Measurements from ENCODE around the gene TFB2M.
A peak's percentile ranks its signal among the peaks of the same experiment; 100 is the strongest.
"Not testable (repeated sequence)": the region's sequence is repeated elsewhere in the genome, so short reads cannot be mapped to it uniquely, and the experiment has no call there.

The TFB2M gene

DNA sequence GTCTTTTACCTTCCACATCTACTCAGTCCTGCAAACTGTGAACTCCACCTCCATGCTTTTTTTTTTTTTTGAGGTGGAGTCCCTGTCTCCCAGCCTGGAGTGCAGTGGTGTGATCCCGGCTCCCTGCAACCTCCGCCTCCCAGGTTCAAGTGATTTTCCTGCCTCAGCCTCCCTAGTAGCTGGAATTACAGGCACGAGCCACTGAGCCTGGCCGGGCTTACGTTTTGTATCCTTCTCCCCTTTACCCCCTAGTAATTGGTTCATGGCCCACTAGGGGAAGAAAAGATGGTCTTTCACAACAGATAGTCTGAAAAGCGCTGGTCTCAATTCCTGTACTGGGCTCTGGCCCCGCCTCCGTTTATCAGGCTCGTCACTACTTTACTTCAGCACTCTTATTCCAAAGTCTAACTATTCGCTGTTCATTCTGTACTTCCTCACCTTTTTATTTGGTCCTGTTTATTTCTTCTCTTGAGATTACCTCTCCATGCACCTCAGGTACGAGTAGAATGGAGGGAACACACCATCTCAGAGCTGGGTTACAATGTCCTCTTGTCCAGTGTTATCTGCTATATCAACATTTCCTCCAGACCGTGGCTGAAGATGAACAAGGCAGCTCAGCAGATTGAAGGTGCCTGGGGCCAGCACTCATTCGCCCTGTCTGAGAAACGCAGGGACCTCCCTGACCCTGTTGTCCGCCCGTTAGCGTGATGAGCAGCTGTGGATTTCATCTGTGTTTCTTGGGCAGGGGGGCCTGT is 16.4 kb upstream of the TFB2M start:
- DNase-seq = peak; percentile 59

DNA sequence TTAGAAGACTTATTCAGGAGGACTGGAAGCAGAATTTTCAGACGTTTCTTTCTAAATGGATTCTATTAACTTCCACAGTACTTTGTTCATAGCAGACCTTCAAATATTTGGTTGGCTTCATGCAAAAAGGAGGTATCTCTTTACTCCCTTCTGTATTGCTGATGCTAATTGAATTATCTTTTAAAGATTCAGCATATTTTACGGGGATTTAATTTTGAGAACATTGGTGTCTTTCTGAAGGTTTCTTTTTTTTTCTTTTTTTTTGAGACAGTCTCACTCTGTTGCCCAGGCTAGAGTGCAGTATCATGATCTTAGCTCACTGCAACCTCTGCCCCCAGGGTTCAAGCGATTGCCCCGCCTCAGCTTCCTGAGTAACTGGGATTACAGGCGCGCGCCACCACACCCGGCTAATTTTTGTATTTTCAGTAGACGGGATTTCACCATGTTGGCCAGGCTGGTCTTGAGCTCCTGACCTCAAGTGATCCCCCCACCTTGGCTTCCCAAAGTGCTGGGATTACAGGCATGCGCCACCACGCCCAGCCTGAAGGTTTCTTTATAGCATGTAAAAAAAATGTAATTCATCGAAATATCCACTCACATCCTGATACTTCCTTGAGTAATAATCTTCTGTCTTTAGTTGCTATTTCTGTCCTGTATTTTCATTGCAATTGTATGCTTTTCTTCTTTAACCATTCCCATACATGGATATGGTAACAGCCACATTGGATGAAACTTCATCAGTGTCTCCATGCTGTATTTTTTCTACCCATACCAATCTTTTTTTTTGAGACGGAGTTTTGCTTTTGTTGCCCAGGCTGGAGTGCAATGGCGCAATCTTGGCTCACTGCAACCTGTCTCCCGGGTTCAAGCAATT is 14.7 kb upstream of the TFB2M start:
- DNase-seq = no peak

DNA sequence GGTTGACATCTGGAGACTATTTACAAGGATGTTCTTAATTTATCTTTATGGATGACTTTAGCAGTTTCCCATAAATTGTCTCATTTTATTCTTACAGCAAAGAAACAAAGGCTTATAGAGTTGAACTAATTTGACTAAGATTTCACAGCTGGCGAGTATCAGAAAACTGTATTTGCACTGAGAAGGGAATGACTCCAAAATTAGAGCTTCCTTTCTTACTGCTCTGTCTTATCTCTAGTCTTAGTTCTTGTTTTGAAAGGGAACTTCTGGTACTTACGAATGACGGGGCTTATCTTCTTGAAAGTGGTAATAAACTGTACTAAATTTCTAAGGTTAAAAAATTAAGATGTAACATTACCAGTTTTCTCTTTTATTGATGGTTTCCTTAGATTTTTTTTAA is 13.8 kb upstream of the TFB2M start:
- DNase-seq = no peak

DNA sequence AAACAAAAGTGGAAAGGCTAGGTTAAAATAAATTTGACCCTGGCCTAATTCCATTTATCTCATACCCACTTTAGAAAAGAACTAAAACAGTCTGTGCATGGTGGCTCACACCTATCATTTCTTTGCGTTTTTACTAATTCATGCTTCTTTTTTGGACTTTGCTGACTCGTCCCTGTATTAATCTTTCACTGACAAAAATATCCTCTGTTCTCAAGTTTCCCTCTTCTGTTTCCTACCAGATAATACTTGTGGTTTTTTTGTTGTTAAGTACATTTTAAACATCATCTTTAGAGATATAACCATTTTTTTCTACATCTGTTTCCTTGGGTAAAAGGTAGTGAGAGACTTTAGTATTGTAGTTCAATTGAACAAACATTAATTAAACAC is 11.7 kb upstream of the TFB2M start:
- DNase-seq = no peak

DNA sequence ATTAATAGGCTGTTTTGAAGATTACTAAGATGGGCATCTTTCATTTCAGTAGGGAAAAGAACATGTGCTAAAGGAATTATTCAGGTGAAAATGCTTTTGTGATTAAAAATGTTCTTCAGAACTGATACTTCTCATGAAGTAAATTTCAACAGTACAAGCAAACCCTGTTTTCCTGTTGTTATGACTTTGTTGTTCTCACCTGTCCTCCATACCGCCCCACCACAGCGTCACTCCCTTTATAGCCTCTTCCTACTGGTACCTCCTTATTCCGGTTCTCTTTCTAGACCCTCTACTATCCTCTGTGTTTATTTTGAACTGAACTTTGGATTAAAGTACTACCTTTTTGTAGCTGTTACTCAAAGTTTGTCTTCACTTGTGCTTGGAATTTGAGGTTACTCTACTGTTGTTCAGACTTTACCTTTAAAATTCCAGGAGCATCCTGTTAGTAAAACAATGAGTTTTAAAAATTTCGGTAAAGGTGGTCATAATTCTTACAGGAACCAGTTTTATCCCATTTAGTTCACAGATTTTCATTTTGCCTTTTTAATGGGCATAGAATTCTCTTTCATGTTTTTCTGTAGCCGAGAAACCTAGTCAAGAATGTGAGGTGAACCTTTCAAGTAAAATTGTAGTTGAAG is 11.1 kb upstream of the TFB2M start:
- DNase-seq = no peak

DNA sequence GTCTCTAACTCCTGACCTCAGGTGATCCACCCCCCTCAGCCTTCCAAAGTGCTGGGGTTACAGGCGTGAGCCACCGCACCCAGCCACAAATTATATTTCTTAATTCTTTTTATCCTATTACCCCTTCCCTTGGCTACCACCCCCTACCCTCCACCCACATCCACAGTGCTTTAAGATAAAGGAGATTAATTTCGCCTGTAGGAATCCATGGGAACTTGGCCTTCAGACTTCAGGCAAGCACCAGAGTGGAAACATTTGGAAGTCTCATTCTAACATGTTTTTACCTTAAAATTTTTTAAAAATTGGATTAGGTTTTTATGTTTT is 10.6 kb upstream of the TFB2M start:
- DNase-seq = no peak

DNA sequence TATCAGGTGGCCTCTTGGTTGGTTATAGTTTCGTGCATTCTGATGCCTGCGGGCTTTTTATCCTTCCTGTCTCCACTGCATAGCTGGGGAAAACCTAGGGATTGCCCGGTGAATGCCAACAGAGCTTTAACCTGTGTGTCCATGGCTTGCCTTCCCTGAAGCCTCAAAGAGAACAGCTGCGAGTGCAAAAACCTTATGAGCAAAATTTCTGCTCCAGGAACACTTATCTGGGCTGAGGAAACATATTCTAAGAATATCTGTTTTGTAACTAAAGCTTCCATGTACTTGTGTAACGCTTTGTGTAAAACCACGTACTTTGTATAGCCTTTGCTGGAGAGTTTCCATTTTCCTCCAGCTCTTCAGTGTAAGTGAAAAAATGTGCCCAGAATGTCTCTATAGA is 7.4 kb upstream of the TFB2M start:
- no peak for DNase-seq

DNA sequence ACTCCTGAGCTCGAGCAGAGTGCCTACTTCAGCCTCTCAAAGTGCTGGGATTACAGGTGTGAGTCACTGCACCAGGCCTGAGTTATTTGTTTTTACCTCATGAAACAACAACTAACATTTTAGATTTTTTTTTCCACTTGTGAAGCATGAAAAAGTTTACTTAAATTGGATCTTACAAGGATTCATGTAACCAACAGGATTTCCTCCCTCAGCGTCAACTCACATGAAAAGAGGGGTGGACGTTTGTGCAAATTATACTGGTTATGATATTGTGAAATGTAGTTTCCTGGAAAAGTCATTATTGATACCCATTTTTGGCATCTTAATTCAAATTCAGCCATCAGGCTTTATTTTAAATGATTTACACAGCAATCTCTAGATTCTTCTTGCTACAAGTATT is 6.7 kb upstream of the TFB2M start:
- DNase-seq = no peak

DNA sequence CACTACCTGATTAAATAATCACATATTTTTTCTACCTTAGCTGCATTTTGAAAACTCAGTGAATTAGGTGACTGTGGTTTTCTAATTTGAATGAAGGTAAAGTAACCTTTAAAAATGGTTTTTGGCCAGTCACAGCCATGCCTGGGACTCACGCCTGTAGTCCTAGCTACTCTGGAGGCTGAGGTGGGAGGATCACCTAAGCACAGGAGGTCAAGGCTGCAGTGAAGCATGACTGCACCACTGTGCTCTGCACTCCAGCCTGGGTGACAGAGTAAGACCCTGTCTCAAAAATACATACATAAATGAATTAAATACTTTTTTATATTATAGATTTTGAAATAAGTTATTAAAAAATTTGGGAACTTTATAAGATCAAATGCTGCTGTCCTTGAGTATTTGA is 5.9 kb upstream of the TFB2M start:
- DNase-seq = no peak

DNA sequence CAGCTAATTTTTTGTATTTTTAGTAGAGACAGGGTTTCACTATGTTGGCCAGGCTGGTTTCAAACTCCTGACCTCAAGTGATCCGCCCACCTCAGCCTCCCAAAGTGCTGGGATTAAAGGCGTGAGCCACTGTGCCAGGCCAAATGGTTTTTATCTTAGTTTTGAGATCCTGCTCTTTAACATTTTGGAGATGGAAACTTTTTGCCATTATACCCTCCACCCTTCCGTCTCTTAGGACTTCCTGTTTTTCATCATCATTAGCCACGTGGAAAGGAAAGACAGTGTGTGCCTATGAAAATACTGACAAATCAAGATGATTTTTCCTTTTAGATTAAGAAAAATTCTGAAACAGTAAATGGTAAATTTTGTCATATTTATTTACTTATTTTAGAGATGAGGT is 5.2 kb upstream of the TFB2M start:
- not testable (repeated sequence) for DNase-seq

DNA sequence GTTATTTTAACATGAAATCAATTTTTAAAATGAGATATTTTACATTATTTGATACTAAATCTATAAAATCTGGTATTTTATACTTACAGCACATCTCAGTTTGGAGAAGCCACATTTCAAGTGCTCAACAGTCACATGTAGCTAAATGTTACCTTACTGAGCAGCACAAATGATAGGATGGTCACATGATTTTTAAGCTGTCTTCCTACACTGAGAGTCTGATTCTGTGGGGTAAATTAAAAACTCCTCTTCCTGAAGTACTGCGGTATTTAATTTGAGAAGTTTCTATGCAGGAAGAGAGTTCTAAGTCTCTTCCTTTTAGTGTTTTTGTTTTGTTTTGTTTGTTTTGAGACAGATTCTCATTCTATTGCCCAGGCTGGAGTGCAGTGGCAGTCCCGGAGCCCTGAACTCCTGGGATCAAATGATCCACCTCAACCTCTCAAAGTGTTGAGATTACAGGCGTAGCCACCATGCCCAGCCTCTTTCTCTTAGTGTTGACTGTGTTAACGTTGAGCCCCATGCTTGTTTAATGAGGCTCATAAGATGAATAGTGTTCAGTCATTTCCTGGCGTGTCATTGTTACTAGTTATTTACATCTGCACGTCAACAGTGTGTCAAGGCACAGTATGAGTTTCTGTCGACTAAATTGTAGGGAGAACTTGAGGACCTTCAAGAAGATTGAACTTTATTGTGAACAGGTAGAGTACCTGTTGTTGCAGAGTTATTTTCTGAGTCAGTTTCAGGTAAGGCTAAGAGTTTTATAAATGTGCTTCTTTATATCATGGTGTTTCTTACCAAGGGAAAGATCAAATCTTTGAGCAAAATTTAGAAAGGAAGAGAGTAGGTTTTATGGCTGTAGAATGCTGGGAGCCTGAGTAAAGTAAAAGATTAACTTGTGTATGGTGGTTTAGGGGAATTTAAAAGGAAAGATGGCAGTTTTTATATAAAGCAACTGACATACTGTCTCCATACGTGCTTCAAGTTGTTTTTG is 3.5 kb upstream of the TFB2M start:
- peak; percentile 89 for DNase-seq

DNA sequence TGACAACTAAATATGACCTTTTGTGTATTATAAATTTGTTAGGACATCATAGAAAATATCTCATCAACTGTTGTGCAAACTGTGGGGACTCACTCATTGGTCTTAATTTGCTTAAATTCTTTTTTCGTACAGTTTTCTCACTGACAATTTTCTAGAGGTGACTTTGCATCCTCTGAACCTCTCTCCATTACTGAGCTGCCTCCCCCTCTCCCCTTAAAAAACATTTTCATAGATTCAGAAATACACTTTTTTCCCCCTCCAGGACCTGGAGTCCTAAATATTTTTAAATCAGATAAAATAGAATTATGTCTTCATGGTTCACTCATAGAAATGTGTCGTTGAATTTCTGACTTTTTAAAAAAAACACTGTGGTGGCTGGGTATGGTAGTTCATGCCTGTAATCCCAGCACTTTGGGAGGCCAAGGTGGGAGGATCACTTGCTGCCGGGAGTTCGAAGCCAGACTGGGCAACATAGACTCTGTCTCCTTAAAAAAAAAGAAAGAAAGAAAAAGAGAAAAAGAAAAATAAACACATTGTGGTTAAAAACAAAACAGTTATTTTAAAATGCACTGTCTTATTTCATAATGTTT is 1.7 kb upstream of the TFB2M start:
- DNase-seq = no peak

DNA sequence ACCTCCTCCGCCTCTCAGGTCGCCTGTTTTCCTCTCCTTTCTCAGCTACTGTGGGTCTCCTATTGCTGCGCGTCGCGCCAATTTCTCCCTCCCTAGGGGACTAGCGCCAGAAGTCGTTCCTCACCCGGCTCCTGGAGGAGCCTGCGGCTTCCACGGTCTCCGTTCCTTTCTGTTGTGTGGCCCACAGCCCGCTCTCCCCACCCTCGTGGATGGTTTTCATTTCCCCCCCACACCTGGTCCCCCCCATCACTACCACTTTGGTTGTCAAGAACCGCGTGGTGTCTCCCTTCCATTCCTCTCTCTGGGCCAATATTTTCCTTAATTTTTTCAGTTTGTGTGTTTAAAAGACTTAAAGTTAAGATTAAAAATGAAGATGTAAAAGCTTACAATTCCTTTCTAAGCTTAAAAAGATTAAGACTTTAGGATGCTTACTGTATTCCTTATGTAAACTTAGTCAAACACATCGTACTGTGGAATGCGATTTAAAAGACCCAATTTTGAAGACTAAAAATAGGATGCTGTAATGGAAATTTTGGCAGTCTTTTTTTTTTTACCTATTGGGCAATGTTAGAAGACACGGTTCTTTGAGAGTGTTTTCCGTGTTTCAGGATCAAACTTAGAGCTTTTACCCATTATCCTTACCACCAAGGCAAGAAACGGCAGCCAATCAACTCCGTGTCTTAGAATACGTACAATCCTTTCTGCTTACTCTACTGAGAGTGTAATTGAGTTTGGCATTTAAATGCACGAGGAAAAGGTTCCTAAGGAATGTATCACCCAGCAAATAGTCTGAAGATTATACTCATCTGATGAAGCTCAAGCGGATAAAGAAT is 968 bp upstream of the TFB2M start:
- peak; percentile 50 for DNase-seq

DNA sequence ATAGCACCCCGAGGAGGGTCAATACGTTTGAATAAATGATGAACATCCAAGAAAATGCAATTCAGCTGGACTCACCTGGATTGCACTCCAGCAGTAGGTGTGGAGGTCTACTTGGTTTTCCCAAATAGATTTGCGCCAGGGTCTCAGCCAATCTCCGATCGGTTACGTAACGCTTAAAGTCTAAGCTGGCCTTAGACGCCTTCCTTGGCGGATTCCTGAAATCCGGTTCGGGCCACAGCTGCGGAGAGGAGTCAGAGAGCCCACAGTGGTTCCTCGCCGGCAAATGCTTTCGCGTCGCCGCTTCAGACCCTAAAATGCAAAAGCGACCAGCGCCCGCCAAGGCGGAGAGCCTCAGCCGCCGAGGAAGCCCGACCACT is 322 bp downstream of the TFB2M start:
- DNase-seq = peak; percentile 75

DNA sequence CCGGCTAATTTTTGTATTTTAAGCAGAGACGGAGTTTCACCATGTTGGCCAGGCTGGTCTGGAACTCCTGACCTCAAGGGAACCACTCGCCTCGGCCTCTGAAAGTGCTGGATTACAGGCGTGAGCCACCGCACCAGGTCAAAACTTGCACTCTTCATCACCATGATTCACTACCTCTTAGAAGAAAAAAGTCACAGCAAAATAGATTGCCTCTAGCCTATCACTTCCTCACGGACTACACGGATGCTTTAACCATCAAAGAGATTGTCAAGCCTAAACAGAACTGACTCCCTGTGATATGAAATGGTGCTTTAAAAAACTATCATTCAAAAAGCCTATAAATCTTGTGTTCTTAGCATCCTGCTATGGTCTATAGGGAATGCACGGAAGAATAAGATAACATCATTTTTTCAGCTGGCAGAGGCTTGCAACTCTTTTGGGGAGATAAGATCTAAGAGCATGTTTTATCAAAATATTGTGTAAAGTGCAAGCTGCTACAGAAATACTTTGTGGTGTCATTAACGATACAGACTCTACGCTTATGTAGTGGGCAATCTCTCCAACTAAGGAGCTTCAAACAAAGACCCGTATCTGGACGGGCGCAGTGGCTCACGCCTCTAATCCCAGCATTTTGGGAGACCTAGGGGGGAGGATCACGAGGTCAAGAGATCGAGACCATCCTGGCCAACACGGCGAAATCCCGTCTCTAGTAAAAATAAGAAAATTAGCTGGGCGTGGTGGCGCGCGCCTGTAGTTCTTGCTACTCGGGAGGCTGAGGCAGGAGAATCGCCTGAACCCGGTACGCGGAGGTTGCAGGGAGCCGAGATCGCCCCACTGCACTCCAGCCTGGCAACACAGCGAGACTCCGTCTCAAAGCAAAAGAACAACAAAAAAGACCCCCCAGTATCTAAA is 966 bp downstream of the TFB2M start:
- peak; percentile 45 for DNase-seq

DNA sequence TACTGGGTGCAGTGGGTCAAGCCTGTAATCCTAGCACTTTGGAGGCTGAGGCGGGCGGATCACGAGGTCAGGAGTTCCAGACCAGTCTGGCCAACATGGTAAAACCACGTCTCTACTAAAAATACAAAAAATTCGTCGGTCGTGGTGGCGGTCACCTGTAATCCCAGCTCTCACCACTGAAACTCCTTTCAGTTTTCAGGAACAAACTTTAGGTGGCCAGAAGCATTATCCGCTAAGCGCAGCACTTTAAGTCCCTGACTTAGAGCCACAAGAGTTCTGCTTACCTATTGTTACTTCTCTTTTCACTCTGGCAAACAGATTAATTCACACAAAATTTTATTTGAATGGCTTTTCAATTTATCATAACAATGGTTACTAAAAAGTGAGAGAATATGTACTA is 5.2 kb downstream of the TFB2M start:
- DNase-seq = not testable (repeated sequence)

DNA sequence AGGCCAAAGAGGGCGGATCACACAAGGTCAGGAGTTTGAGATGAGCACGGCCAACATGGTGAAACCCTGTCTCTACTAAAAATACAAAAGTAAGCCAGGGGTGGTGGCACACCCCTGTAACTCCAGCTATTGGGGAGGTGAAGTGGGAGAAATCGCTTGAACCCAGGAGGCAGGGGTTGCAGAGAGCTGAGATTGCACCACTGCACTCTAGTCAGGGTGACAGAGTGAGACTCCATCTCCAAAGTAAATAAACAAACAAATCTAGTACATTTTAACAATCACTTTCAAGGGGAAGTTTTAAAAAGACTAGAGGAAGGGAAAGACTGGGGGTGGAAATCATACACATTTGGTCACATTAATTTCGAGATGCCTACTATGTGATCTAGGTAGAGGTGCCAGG is 6.8 kb downstream of the TFB2M start:
- DNase-seq = no peak

DNA sequence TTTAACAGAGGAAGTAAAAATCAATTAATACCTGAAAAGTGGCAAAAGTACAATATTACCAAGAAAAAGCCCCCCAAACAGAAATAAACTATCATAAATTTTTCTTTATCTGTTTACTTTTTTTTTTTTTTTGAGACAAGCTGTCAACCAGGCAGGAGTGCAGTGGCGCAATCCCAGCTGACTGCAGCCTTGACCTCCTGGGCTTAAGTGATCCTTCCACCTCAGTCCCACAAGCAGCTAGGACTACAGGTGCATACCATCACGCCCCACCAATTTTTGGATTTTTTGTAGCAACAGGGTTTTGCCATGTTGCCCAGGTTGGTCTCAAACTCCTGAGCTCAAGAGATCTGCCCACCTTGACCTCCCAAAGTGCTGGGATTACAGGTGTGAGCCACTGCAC is 8.0 kb downstream of the TFB2M start:
- no peak for DNase-seq

DNA sequence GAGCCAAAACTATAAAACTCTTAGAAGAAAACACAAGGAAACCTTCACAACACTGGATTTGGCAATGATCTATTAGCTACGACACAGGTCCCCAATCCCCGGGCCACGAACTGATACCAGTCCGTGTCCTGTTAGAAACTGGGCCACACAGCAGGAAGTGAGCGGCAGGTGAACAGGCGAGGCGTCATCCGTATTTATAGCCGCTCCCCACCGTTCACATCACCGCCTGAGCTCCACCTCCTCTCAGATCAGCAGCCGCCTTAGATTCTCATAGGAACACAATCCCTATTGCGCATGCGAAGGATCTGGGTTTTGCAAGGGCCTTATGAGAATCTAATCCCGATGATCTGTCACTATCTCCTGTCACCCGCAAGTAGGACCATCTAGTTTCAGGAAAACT is 11.9 kb downstream of the TFB2M start:
- DNase-seq = no peak

DNA sequence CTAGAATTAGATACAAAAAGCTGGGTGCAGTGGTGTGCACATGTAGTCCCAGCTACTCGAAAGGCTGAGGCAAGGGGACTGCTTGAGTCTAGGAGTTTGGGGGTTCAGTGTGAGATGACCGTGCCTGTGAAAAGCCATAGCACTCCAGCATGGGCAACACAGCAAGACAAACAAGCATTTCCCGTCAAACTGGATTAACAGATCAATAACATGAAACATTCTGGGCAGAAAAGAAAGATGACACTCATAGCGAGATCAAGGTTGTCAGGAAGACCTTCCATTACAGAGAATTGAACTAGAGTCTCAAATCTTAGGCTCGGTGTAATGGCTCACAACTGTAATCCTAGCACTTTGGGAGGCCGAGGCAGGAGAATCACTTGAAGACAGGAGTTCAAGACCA is 14.0 kb downstream of the TFB2M start:
- DNase-seq = no peak
